GM10847 (cell line): ENCODE data around the gene TLCD2.
A peak's percentile ranks its signal among the peaks of the same experiment; 100 is the strongest.

Source experiments
- POLR2A ChIP-seq: IDR thresholded peaks from 2 replicates; pipeline ENCODE4 v1.6.1; 2011; ENCODE audit not compliant: insufficient read length; ENCODE audit errors: extremely low read depth

Gene TLCD2

GRCh38 chr17:1726626-1727257 is 16.6 kb upstream of the TLCD2 start:
- TF ChIP-seq POLR2A: no peak

GRCh38 chr17:1725642-1726511 is 15.7 kb upstream of the TLCD2 start:
- no peak for TF ChIP-seq POLR2A

- no peak for TF ChIP-seq POLR2A
These were observed 14.9 kb upstream of the TLCD2 start for GRCh38 chr17:1724869-1725641.

- no peak for TF ChIP-seq POLR2A
These were observed 14.2 kb upstream of the TLCD2 start, which contains the start of gene WDR81 for GRCh38 chr17:1724351-1724868. TSS of gene WDR81 (plus strand) at chr17:1724704. CDS start at chr17:1724960, 256 bp downstream.

- TF ChIP-seq POLR2A: no peak
These were observed 10.7 kb upstream of the TLCD2 start for GRCh38 chr17:1720856-1721386.

- TF ChIP-seq POLR2A: no peak
These were observed 8.4 kb upstream of the TLCD2 start for GRCh38 chr17:1718362-1719165.

GRCh38 chr17:1716912-1717695 is 6.9 kb upstream of the TLCD2 start:
- no peak for TF ChIP-seq POLR2A

GRCh38 chr17:1716076-1716911 is 6.1 kb upstream of the TLCD2 start:
- peak; percentile 81 for TF ChIP-seq POLR2A

- TF ChIP-seq POLR2A: no peak
These were observed 5.6 kb upstream of the TLCD2 start for GRCh38 chr17:1715803-1716075.

GRCh38 chr17:1714980-1715802 is 5.0 kb upstream of the TLCD2 start:
- TF ChIP-seq POLR2A: no peak

- TF ChIP-seq POLR2A: no peak
These were observed 4.3 kb upstream of the TLCD2 start for GRCh38 chr17:1714427-1714979.

- no peak for TF ChIP-seq POLR2A
These were observed 3.8 kb upstream of the TLCD2 start for GRCh38 chr17:1713878-1714426.
